SK-N-SH (cell line): ENCODE results near the gene TMEM63B. TPM values are rescaled to one million over a fixed set of nuclear protein-coding genes. Genes with fewer than 3 reads are reported as not detected.

Experiments used
- CTCF ChIA-PET: fragments of 300-600, 350-600 bp; formaldehyde crosslinking; extraction: SDS; loops from one replicate; lab custom pipeline; 2021; lab: Yijun Ruan, JAX
- POLR2A ChIA-PET: fragments of 350-600 bp; sonication (Branson Sonifier 250); formaldehyde crosslinking; extraction: SDS; loops from one replicate; lab custom pipeline; 2020; ENCODE audit warnings: antibody characterized with exemption, inconsistent platforms; lab: Yijun Ruan, JAX
- DNase-seq: peaks from one replicate; pipeline ENCODE4 v3.0.0; 2012
- H2AFZ ChIP-seq: fragments of 200-600 bp; sonication (generic); 2 replicates; pipeline ENCODE4 v1.8.1; 2016; ENCODE audit warnings: antibody characterized with exemption, mild to moderate bottlenecking, low read depth
- H3F3A ChIP-seq: fragments of 200-600 bp; sonication (generic); replicated peaks from 2 replicates; pipeline ENCODE3; 2016; ENCODE audit warnings: antibody characterized with exemption, mild to moderate bottlenecking; ENCODE audit not compliant: insufficient read depth
- H3K27ac ChIP-seq, 2 experiments: fragments of 200-500 bp in 1 of 2; fragments of 200-600 bp in 1 of 2; sonication (Bioruptor generic) in 1 of 2; sonication (generic), shearing (Covaris generic) in 1 of 2; 2 replicates each; pipeline versions ENCODE4 v1.5.1 to v1.6.1; 2014 to 2016; ENCODE audit warnings: low read depth in 2 of 2, inconsistent platforms in 1 of 2, low read length in 1 of 2, mild to moderate bottlenecking in 1 of 2, mixed read lengths in 1 of 2
- H3K27me3 ChIP-seq: fragments of 200-600 bp; sonication (generic), shearing (Covaris generic); 2 replicates; pipeline ENCODE4 v1.6.1; 2016; ENCODE audit warnings: mixed run types; ENCODE audit not compliant: insufficient read depth
- H3K36me3 ChIP-seq, 2 experiments: fragments of 200-500 bp in 1 of 2; fragments of 200-600 bp in 1 of 2; sonication (Bioruptor generic) in 1 of 2; sonication (generic) in 1 of 2; replicated peaks in 1 of 2; 2 replicates each; pipeline versions ENCODE3 to v1.5.1; 2014 to 2016; ENCODE audit warnings: low read length in 1 of 2, mild to moderate bottlenecking in 1 of 2; ENCODE audit not compliant: insufficient read depth in 2 of 2, control insufficient read depth in 1 of 2
- H3K4me1 ChIP-seq, 2 experiments: fragments of 200-500 bp in 1 of 2; fragments of 200-600 bp in 1 of 2; sonication (Bioruptor generic) in 1 of 2; sonication (generic), shearing (Covaris generic) in 1 of 2; 2 replicates each; pipeline versions ENCODE4 v1.5.1 to v1.6.1; 2014 to 2016; ENCODE audit warnings: low read depth in 1 of 2, low read length in 1 of 2, mixed run types in 1 of 2; ENCODE audit not compliant: insufficient read depth in 2 of 2, control insufficient read depth in 1 of 2
- H3K4me2 ChIP-seq: fragments of 200-600 bp; sonication (generic), shearing (Covaris generic); 2 replicates; pipeline ENCODE4 v1.6.1; 2017; ENCODE audit warnings: mixed run types
- H3K4me3 ChIP-seq, 2 experiments: fragments of 200-500 bp in 1 of 2; fragments of 200-600 bp in 1 of 2; sonication (Bioruptor generic) in 1 of 2; sonication (generic), shearing (Covaris generic) in 1 of 2; 2 replicates each; pipeline versions ENCODE4 v1.5.1 to v1.8.1; 2014 to 2016; ENCODE audit warnings: low read depth in 2 of 2, inconsistent platforms in 1 of 2, low read length in 1 of 2, mild to moderate bottlenecking in 1 of 2, mixed read lengths in 1 of 2, moderate library complexity in 1 of 2
- H3K79me2 ChIP-seq: fragments of 200-600 bp; sonication (generic); 2 replicates; pipeline ENCODE4 v1.8.1; 2017; ENCODE audit warnings: mild to moderate bottlenecking; ENCODE audit not compliant: insufficient read depth
- H3K9ac ChIP-seq: fragments of 200-600 bp; sonication (generic); 2 replicates; pipeline ENCODE4 v1.6.1; 2017; ENCODE audit warnings: mixed run types
- H3K9me2 ChIP-seq: fragments of 200-600 bp; sonication (generic); 2 replicates; pipeline ENCODE4 v1.6.1; 2017; ENCODE audit warnings: mixed run types
- H3K9me3 ChIP-seq: fragments of 200-600 bp; sonication (generic); 2 replicates; pipeline ENCODE4 v1.6.1; 2017; ENCODE audit warnings: mixed run types, mild to moderate bottlenecking, moderate library complexity
- H4K20me1 ChIP-seq: fragments of 200-600 bp; sonication (generic); 2 replicates; pipeline ENCODE4 v1.6.1; 2017; ENCODE audit warnings: mild to moderate bottlenecking, mixed run types; ENCODE audit not compliant: insufficient read depth
- CTCF ChIP-seq: fragments of 200-600 bp; sonication (generic); IDR thresholded peaks from 2 replicates; pipeline ENCODE4 v1.6.1; 2017; ENCODE audit warnings: antibody characterized with exemption, mild to moderate bottlenecking, moderate library complexity
- ELF1 ChIP-seq: IDR thresholded peaks from 2 replicates; pipeline ENCODE4 v1.4.0; 2012
- EP300 ChIP-seq, 2 experiments: IDR thresholded peaks; 2 replicates each; pipeline versions ENCODE4 v1.4.0 to v1.6.1; 2012; ENCODE audit warnings: borderline replicate concordance in 1 of 2, low read depth in 1 of 2, low read length in 1 of 2
- EZH2phosphoT487 ChIP-seq: fragments of 200-600 bp; sonication (generic); IDR thresholded peaks from 2 replicates; pipeline ENCODE4 v1.6.1; 2017; ENCODE audit warnings: low read depth, mixed run types, mild to moderate bottlenecking, antibody characterized with exemption, moderate library complexity, borderline replicate concordance
- FOXM1 ChIP-seq: IDR thresholded peaks from 2 replicates; pipeline ENCODE4 v1.4.0; 2012; ENCODE audit warnings: low read depth, mild to moderate bottlenecking
- GABPA ChIP-seq: IDR thresholded peaks from 2 replicates; pipeline ENCODE4 v1.4.0; 2012; ENCODE audit warnings: low read depth, mild to moderate bottlenecking
- GATA2 ChIP-seq: sonication (generic); formaldehyde crosslinking; IDR thresholded peaks from 2 replicates; pipeline ENCODE4 v1.5.0; 2020; ENCODE audit warnings: mild to moderate bottlenecking, missing genetic modification reagents
- IRF3 ChIP-seq: fragments of 150-350 bp; IDR thresholded peaks from 2 replicates; pipeline ENCODE4 v1.6.1; 2016; ENCODE audit warnings: mild to moderate bottlenecking, low read depth, low read length
- JUND ChIP-seq: IDR thresholded peaks from 2 replicates; pipeline ENCODE4 v1.4.0; 2012
- NFIC ChIP-seq: IDR thresholded peaks from 2 replicates; pipeline ENCODE4 v1.4.0; 2012; ENCODE audit warnings: borderline replicate concordance
- RAD21 ChIP-seq: IDR thresholded peaks from 2 replicates; pipeline ENCODE4 v1.6.1; 2012; ENCODE audit warnings: mild to moderate bottlenecking, low read length
- REST ChIP-seq: IDR thresholded peaks from 2 replicates; pipeline ENCODE4 v1.6.1; 2012; ENCODE audit warnings: mild to moderate bottlenecking, low read depth, low read length, moderate library complexity
- RFX5 ChIP-seq: IDR thresholded peaks from 2 replicates; pipeline ENCODE4 v1.6.1; 2012; ENCODE audit warnings: mild to moderate bottlenecking, improper control_type of control experiment, low read length
- RXRA ChIP-seq: IDR thresholded peaks from 2 replicates; pipeline ENCODE4 v1.4.0; 2012; ENCODE audit warnings: low read depth, mild to moderate bottlenecking, borderline replicate concordance
- TEAD4 ChIP-seq: IDR thresholded peaks from 2 replicates; pipeline ENCODE4 v1.4.0; 2012; ENCODE audit warnings: mild to moderate bottlenecking, borderline replicate concordance; ENCODE audit not compliant: insufficient read depth
- USF2 ChIP-seq: fragments of 150-350 bp; IDR thresholded peaks from 2 replicates; pipeline ENCODE4 v1.6.1; 2017; ENCODE audit warnings: antibody characterized with exemption, low read length, low read depth, borderline replicate concordance
- YY1 ChIP-seq: IDR thresholded peaks from 2 replicates; pipeline ENCODE4 v1.4.0; 2012; ENCODE audit warnings: low read depth, mild to moderate bottlenecking
- ZBTB33 ChIP-seq: IDR thresholded peaks from 2 replicates; pipeline ENCODE4 v1.4.0; 2012; ENCODE audit warnings: low read depth, borderline replicate concordance
- WGBS: methylation state at CpG from one replicate; pipeline ENCODE4 v1.1.6; 2017; ENCODE audit warnings: low lambda C conversion rate; 5-methylcytosine and 5-hydroxymethylcytosine counted together
- polyA plus RNA-seq, 3 experiments: library from polyadenylated mRNA; depleted of rRNA; stranded (reverse); fragments of >200 nt; gene quantifications; 2 replicates each; pipeline ENCODE4 v1.2.3, GENCODE V29; 2012

Gene TMEM63B
- polyA plus RNA-seq, 1 of the 3 experiments (the other 2 are of a cell fraction) = 52.7 TPM

GRCh38 chr6:44185953-44186634, 58.7 kb downstream of the TMEM63B start:
- H3K4me1 ChIP-seq = no peaks in the 10 kb centered on the region
- no peaks in the 10 kb centered on the region for H4K20me1 ChIP-seq
- H3K9me2 ChIP-seq = no peaks in the 10 kb centered on the region
- no peak for TF ChIP-seq RFX5
- TF ChIP-seq NFIC = no peak
- no peak for TF ChIP-seq IRF3
- TF ChIP-seq EP300 (IDR thresholded peaks at IDR 0.05; ENCODE audit: borderline replicate concordance in 1 of 2, low read depth in 1 of 2, low read length in 1 of 2) = no peak
- TF ChIP-seq FOXM1 = no peak
- no peak for TF ChIP-seq RXRA
- TF ChIP-seq GABPA = no peak
- no peak for TF ChIP-seq GATA2
- no peak for TF ChIP-seq JUND
- TF ChIP-seq REST = no peak
- TF ChIP-seq ELF1 = no peak
- TF ChIP-seq YY1 = no peak
- no peak for TF ChIP-seq RAD21
- no peak for TF ChIP-seq ZBTB33
- no peak for TF ChIP-seq USF2
- TF ChIP-seq CTCF = no peak
- TF ChIP-seq TEAD4 = no peak
- TF ChIP-seq EZH2phosphoT487 = no peak
- H3K4me2 ChIP-seq = no peak overlapping the region
- no peak overlapping the region for H3K9ac ChIP-seq
- WGBS = 71% methylated on average over 9 of the region's 9 CpGs
- no peaks in the 10 kb centered on the region; the same call in 1 of the 2 replicates for H3K27me3 ChIP-seq
- CTCF ChIA-PET = interaction anchor here (0.8 to 3.1 kb wide), 5 partner anchors 13 to 61 kb away, joined by 3 to 16 read pairs (median 4); partner anchors contain the start of gene HSP90AB1
- H3K27ac ChIP-seq = no peak overlapping the region
- POLR2A ChIA-PET = no interaction called here
- H2AFZ ChIP-seq = no peak overlapping the region
- no peaks in the 10 kb centered on the region for H3K36me3 ChIP-seq
- no peaks in the 10 kb centered on the region for H3K9me3 ChIP-seq
- H3K4me3 ChIP-seq = no peak overlapping the region
- H3F3A ChIP-seq = no peaks in the 10 kb centered on the region
- DNase-seq = no peak
- no peaks in the 10 kb centered on the region for H3K79me2 ChIP-seq
